CD14-positive monocyte (primary cell): ENCODE data around the gene GID8. TPM values are rescaled to one million over a fixed set of nuclear protein-coding genes. Genes with fewer than 3 reads are reported as not detected.

Source experiments
- DNase-seq, 3 donors: peaks; one replicate each; pipeline ENCODE4 v3.0.0-alpha.2; 2011 to 2022
- H2AFZ ChIP-seq: 2 replicates; pipeline ENCODE4 v1.6.0; 2012; ENCODE audit warnings: mild to moderate bottlenecking, low read depth, low read length, inconsistent platforms; ENCODE audit not compliant: insufficient read depth, poor library complexity, severe bottlenecking
- H3K27ac ChIP-seq, 2 donors: 1 replicate in 1 of 2; 2 replicates in 1 of 2; pipeline ENCODE4 v1.5.1; 2012 to 2013; ENCODE audit warnings: low read length in 2 of 2, control low read depth in 1 of 2, inconsistent platforms in 1 of 2, low read depth in 1 of 2, mild to moderate bottlenecking in 1 of 2
- H3K27me3 ChIP-seq, 2 donors: one replicate each; pipeline versions ENCODE4 v1.6.0 to v1.6.1; 2011 to 2013; ENCODE audit warnings: low read length in 2 of 2; ENCODE audit not compliant: control insufficient read depth in 2 of 2, insufficient read depth in 2 of 2
- H3K36me3 ChIP-seq, 2 donors: replicated peaks in 1 of 2; 1 replicate in 1 of 2; 2 replicates in 1 of 2; pipeline versions ENCODE4 v1.5.1 to v1.6.1; 2012 to 2013; ENCODE audit warnings: low read length in 2 of 2, control low read depth in 1 of 2, inconsistent platforms in 1 of 2, mild to moderate bottlenecking in 1 of 2; ENCODE audit not compliant: insufficient read depth in 2 of 2, control insufficient read depth in 1 of 2
- H3K4me1 ChIP-seq, 2 donors: 1 replicate in 1 of 2; 2 replicates in 1 of 2; pipeline versions ENCODE4 v1.5.1 to v1.6.1; 2012 to 2013; ENCODE audit warnings: low read length in 2 of 2, control low read depth in 1 of 2, inconsistent platforms in 1 of 2, mild to moderate bottlenecking in 1 of 2, moderate library complexity in 1 of 2; ENCODE audit not compliant: insufficient read depth in 2 of 2, control insufficient read depth in 1 of 2
- H3K4me2 ChIP-seq: replicated peaks from 2 replicates; pipeline ENCODE3; 2012; ENCODE audit warnings: low read length, moderate library complexity, mild to moderate bottlenecking; ENCODE audit not compliant: poor library complexity, severe bottlenecking; ENCODE audit errors: extremely low read depth
- H3K4me3 ChIP-seq, 3 experiments: fragments of 200-600 bp in 1 of 3; sonication (generic) in 1 of 3; replicated peaks in 1 of 3; 1 replicate in 2 of 3; 2 replicates in 1 of 3; pipeline ENCODE4 v1.5.1; 2011 to 2013; ENCODE audit warnings: low read length in 3 of 3, mild to moderate bottlenecking in 3 of 3, control low read depth in 2 of 3, low read depth in 2 of 3, inconsistent platforms in 1 of 3, moderate library complexity in 1 of 3
- H3K79me2 ChIP-seq: 2 replicates; pipeline ENCODE4 v1.6.0; 2012; ENCODE audit warnings: mild to moderate bottlenecking, control low read depth, inconsistent platforms, low read length, moderate library complexity; ENCODE audit not compliant: insufficient read depth
- H3K9ac ChIP-seq: 2 replicates; pipeline ENCODE4 v1.6.0; 2017; ENCODE audit warnings: low read length, mild to moderate bottlenecking; ENCODE audit not compliant: insufficient read depth, poor library complexity, severe bottlenecking
- H3K9me3 ChIP-seq, 2 donors: replicated peaks in 1 of 2; 1 replicate in 1 of 2; 2 replicates in 1 of 2; pipeline versions ENCODE4 v1.5.1 to v1.6.1; 2012 to 2013; ENCODE audit warnings: low read length in 2 of 2, control low read depth in 1 of 2; ENCODE audit not compliant: control insufficient read depth in 1 of 2, insufficient read depth in 1 of 2
- H4K20me1 ChIP-seq: 2 replicates; pipeline ENCODE4 v1.6.0; 2012; ENCODE audit warnings: mild to moderate bottlenecking, low read length, control low read depth, moderate library complexity; ENCODE audit not compliant: insufficient read depth
- H3K27ac Mint-ChIP-seq, 7 donors: one replicate each; pipeline ENCODE4 v1.8.0; 2020; ENCODE audit warnings: mild to moderate bottlenecking in 7 of 7, mixed read lengths in 7 of 7, moderate library complexity in 6 of 7, inconsistent platforms in 2 of 7
- H3K27me3 Mint-ChIP-seq, 3 donors: one replicate each; pipeline ENCODE4 v1.8.0; 2021 to 2022; ENCODE audit warnings: low read depth in 3 of 3, mild to moderate bottlenecking in 3 of 3, mixed read lengths in 3 of 3, moderate library complexity in 3 of 3, inconsistent platforms in 1 of 3
- H3K36me3 Mint-ChIP-seq, 2 donors: one replicate each; pipeline ENCODE4 v1.8.0; 2020; ENCODE audit warnings: mixed read lengths in 2 of 2, inconsistent platforms in 1 of 2, mild to moderate bottlenecking in 1 of 2
- H3K4me1 Mint-ChIP-seq: one replicate; pipeline ENCODE4 v1.8.0; 2020; ENCODE audit warnings: mild to moderate bottlenecking, mixed read lengths
- H3K4me3 Mint-ChIP-seq, 2 donors: one replicate each; pipeline ENCODE4 v1.8.0; 2020; ENCODE audit warnings: mild to moderate bottlenecking in 2 of 2, mixed read lengths in 2 of 2, moderate library complexity in 1 of 2
- H3K9me3 Mint-ChIP-seq, 7 donors: one replicate each; pipeline ENCODE4 v1.8.0; 2020 to 2022; ENCODE audit warnings: mixed read lengths in 7 of 7, mild to moderate bottlenecking in 6 of 7, moderate library complexity in 6 of 7, inconsistent platforms in 2 of 7
- CTCF ChIP-seq: fragments of 200-600 bp; IDR thresholded peaks from one replicate; pipeline ENCODE4 v1.8.0; 2022; ENCODE audit warnings: antibody characterized with exemption, mild to moderate bottlenecking
- WGBS: methylation state at CpG from one replicate; pipeline ENCODE4 v1.1.5; 2013; ENCODE audit warnings: missing lambda C conversion rate; ENCODE audit not compliant: insufficient coverage; 5-methylcytosine and 5-hydroxymethylcytosine counted together
- intact Hi-C, 2 donors: fragments of 100-400 bp; cut with micrococcal nuclease; formaldehyde crosslinking; loops; one replicate each; pipeline versions ENCODE4 v1.15.0 to v1.15.1; 2023
- polyA plus RNA-seq, 3 donors: library from polyadenylated mRNA; depleted of rRNA in 1 of 3; unstranded in 2 of 3; stranded (reverse) in 1 of 3; fragments of 300-500 nt in 2 of 3; fragments of >200 nt in 1 of 3; fragmentation: Illumina TruSeq in 2 of 3; gene quantifications; 1 replicate in 2 of 3; 2 replicates in 1 of 3; pipeline ENCODE4 v1.2.3, GENCODE V29; 2012 to 2021

Gene GID8
- polyA plus RNA-seq, 3 donors: 12.4 to 19.7 (median 12.7) TPM

GRCh38 chr20:62891111-62891510, 46.8 kb upstream of the GID8 start:
- intact Hi-C loops: no loop called here
- WGBS: 87% methylated on average over 11 of the region's 15 CpGs
- Histone ChIP-seq H3K9me3 (no peaks in the 10 kb centered on the region), H3K4me2 (no peak overlapping the region), H3K36me3 (peaks cover 99 to 100% of the 10 kb centered on the region in 2 donors), H3K79me2 (no peaks in the 10 kb centered on the region), H3K4me3 (no peak overlapping the region), H3K4me1 (peaks cover 0 to 5% of the 10 kb centered on the region in 2 donors), H3K27me3 (no peaks in the 10 kb centered on the region), H2AFZ (no peak overlapping the region), H4K20me1 (peaks cover 35% of the 10 kb centered on the region), H3K27ac (no peak overlapping the region), H3K9ac (no peak overlapping the region)
- H3K9me3 Mint-ChIP-seq: no peaks in the 10 kb centered on the region
- peaks cover 97 to 99% of the 10 kb centered on the region in 2 donors for H3K36me3 Mint-ChIP-seq
- no peak for TF ChIP-seq CTCF
- H3K27ac Mint-ChIP-seq: peak overlapping the region in 1 of 7 donors; percentile 3
- no peak overlapping the region for H3K4me3 Mint-ChIP-seq
- H3K27me3 Mint-ChIP-seq: peaks cover 0 to 3% (median 0%) of the 10 kb centered on the region in 3 donors
- no peak for DNase-seq
- H3K4me1 Mint-ChIP-seq: peaks cover 5% of the 10 kb centered on the region

- peak overlapping the region in 1 of 7 donors; percentile 31 for H3K27ac Mint-ChIP-seq
- intact Hi-C loops: no loop called here
- peaks cover 0 to 4% of the 10 kb centered on the region in 2 donors for H3K4me1 ChIP-seq
- no peak overlapping the region for H2AFZ ChIP-seq
- peaks cover 95 to 100% of the 10 kb centered on the region in 2 donors for H3K36me3 ChIP-seq
- no peak overlapping the region for H3K9ac ChIP-seq
- H3K9me3 Mint-ChIP-seq: no peaks in the 10 kb centered on the region
- H3K9me3 ChIP-seq: no peaks in the 10 kb centered on the region
- H3K27me3 ChIP-seq: no peaks in the 10 kb centered on the region
- H3K27me3 Mint-ChIP-seq: peaks cover 0 to 4% (median 0%) of the 10 kb centered on the region in 3 donors
- H3K4me3 ChIP-seq: no peak overlapping the region
- no peaks in the 10 kb centered on the region for H3K79me2 ChIP-seq
- peaks cover 27% of the 10 kb centered on the region for H4K20me1 ChIP-seq
- H3K4me2 ChIP-seq: no peak overlapping the region
- no peak overlapping the region for H3K27ac ChIP-seq
- DNase-seq: no peak
- peaks cover 91 to 96% of the 10 kb centered on the region in 2 donors for H3K36me3 Mint-ChIP-seq
- TF ChIP-seq CTCF: no peak
- peaks cover 1% of the 10 kb centered on the region for H3K4me1 Mint-ChIP-seq
- 98% methylated on average over 15 of the region's 25 CpGs for WGBS
- no peak overlapping the region for H3K4me3 Mint-ChIP-seq
Observed at GRCh38 chr20:62892348-62893304, 45.3 kb upstream of the GID8 start.
